IPS-18a (cell line): ENCODE data around the gene PPP1R12B.

Experiments used
- H3K27ac ChIP-seq: one replicate; pipeline ENCODE4 v1.5.1; 2013; ENCODE audit warnings: low read length
- H3K27me3 ChIP-seq: one replicate; pipeline ENCODE4 v1.6.1; 2013; ENCODE audit warnings: mild to moderate bottlenecking, low read length; ENCODE audit not compliant: control insufficient read depth, insufficient read depth
- H3K36me3 ChIP-seq: one replicate; pipeline ENCODE4 v1.6.1; 2013; ENCODE audit warnings: low read depth, low read length; ENCODE audit not compliant: control insufficient read depth
- H3K4me1 ChIP-seq: one replicate; pipeline ENCODE4 v1.6.1; 2013; ENCODE audit warnings: low read depth, low read length; ENCODE audit not compliant: control insufficient read depth
- H3K4me3 ChIP-seq: one replicate; pipeline ENCODE4 v1.5.1; 2013; ENCODE audit warnings: low read length
- H3K9ac ChIP-seq: one replicate; pipeline ENCODE4 v1.6.1; 2013; ENCODE audit warnings: mild to moderate bottlenecking, low read length, moderate library complexity
- H3K9me3 ChIP-seq: one replicate; pipeline ENCODE4 v1.6.1; 2013; ENCODE audit warnings: low read depth, low read length; ENCODE audit not compliant: control insufficient read depth

PPP1R12B gene

DNA sequence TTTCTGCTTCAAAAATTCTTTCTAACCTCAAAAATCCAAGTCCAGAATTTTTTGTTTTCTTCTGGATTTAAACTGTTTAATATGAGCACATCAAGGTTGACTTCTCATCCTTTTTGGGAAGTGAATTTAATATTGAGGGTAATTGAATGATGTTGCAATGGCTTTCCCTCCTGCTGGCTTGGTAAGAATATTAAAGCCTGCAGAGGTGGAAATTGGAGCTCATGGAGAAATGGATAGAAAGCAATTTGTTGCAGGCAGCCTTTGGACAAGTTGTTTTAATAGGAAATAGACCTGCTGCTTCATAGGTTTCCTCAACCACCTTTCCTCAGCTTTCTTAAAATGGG lies 237.1 kb downstream of the PPP1R12B start:
- Histone ChIP-seq H3K27ac (no peak overlapping the region), H3K4me3 (no peak overlapping the region), H3K36me3 (no peaks in the 10 kb centered on the region), H3K27me3 (no peaks in the 10 kb centered on the region), H3K9ac (no peak overlapping the region), H3K9me3 (no peaks in the 10 kb centered on the region), H3K4me1 (no peaks in the 10 kb centered on the region)

DNA sequence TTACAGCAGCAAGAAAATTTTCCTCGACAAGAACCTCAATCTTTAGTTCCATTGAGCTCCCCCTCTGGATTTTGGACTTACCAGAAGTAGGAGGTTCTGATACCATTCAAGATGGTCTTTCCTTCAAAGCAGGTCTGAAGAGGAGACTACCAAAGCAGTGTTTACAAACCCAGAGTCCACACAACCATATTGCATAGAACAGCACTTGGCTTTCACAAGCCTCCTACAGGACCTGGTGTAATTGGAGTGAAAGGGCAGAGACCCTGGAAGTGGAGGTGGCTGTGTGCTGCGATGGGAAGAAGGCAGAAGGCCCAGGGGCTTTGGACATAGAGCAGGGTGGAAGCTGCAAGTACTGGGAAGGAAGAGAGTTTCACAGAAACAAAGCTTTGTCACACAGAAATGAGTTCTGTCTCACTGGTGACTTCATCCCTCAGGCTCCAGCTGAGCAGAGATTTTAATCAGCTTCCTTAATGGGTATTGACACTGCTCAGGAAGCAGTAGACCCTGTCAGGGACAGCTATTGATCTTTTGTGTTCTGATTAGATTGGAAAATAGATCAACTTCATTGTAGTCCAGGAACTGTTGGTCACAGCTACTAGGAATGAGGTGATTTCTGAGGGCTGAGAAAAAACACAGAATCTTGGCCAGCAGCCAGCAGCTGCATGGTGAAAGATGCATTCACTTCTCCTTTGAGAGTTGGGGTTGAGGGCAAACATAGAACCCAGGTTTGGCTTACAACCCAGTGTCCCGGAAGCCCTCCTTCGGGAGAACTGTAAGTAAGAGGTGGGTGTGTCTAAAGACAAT lies 237.7 kb downstream of the PPP1R12B start:
- Histone ChIP-seq H3K9me3 (no peaks in the 10 kb centered on the region), H3K27ac (no peak overlapping the region), H3K9ac (no peak overlapping the region), H3K36me3 (no peaks in the 10 kb centered on the region), H3K4me1 (no peaks in the 10 kb centered on the region), H3K27me3 (no peaks in the 10 kb centered on the region), H3K4me3 (no peak overlapping the region)

DNA sequence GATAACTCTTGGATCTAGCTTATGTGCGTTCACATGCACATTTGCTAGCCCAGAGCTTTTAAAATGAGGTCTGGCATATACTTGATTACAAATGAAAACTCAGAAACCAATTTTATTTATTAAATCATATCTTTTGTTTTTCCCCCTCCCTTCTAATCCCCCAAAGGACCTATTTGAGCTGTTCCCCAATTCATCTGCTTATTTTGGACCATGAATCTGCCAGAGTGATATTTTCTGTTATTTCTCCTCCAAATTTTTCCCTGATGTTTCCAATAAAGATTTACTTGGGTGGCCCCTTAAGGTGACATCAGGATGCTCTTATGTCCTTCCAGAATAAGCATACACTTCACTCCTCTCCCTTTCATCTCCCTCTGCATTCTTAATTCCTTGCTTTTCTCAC lies 238.4 kb downstream of the PPP1R12B start:
- Histone ChIP-seq H3K4me1 (no peaks in the 10 kb centered on the region), H3K9me3 (no peaks in the 10 kb centered on the region), H3K4me3 (no peak overlapping the region), H3K36me3 (no peaks in the 10 kb centered on the region), H3K27ac (no peak overlapping the region), H3K27me3 (no peaks in the 10 kb centered on the region), H3K9ac (no peak overlapping the region)

DNA sequence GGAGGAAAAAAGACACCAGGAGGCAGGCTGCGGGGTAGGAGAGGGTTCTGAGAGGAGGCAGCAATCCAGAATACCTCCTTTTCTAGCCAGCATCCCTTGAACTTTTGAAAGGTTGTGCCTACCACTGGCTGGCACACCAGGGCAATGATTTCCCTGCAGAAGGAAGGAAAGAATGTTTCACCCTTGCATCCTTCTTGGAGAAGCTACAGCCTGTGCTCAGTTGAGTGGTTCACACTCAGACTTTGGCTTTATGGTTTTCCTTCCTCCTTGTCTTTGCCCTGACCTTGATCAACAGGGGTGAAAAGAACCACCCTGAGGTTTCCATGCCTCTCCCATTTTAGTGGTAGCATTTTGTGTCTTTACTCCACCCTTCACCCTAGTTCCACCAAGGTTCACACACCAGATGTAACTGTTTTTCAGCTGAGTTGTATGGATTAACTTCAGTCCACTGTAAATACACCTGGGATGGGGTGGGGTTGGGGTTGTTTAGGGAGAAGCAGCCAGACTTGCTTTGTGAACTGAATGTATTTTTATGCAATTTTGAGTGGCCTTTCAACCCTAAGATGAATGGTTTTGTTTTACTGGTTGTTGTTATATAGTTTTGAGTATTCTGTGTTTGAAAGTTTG lies 239.5 kb downstream of the PPP1R12B start:
- H3K9ac ChIP-seq = no peak overlapping the region
- no peaks in the 10 kb centered on the region for H3K36me3 ChIP-seq
- no peaks in the 10 kb centered on the region for H3K27me3 ChIP-seq
- H3K4me3 ChIP-seq = no peak overlapping the region
- H3K4me1 ChIP-seq = no peaks in the 10 kb centered on the region
- no peaks in the 10 kb centered on the region for H3K9me3 ChIP-seq
- no peak overlapping the region for H3K27ac ChIP-seq

DNA sequence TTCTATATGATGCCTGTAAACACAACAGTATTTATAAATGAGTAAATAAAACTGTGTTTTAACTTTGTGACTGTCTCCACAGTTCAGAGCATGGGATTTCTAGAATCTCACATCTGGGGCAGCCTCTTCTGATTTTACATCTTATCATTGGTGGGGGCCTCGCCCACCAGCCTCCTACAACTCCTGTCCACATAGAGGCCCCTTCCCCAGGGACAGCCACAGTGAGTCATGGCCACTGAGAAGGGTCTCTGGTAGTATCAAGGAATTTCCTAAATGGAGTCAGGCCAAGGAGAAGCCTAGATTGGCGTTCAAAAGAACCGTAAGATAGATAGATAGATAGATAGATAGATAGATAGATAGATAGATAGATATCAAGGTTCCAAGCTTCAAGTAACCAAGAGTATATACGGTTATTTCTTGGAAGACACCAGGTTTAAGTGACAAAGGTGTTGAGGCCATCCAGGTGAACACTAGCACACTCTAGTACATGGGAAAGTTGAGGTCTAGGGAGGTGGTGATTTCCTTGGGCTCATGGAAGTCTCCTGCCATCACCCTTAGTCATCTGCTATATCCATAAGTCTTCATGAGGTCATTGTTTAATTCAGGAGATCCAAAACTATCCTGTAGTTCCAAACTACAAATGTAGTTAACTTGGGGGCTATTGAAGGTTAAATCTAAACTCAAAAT lies 240.1 kb downstream of the PPP1R12B start:
- H3K27me3 ChIP-seq = no peaks in the 10 kb centered on the region
- no peak overlapping the region for H3K4me3 ChIP-seq
- no peak overlapping the region for H3K9ac ChIP-seq
- no peak overlapping the region for H3K27ac ChIP-seq
- no peaks in the 10 kb centered on the region for H3K36me3 ChIP-seq
- no peaks in the 10 kb centered on the region for H3K4me1 ChIP-seq
- no peaks in the 10 kb centered on the region for H3K9me3 ChIP-seq

DNA sequence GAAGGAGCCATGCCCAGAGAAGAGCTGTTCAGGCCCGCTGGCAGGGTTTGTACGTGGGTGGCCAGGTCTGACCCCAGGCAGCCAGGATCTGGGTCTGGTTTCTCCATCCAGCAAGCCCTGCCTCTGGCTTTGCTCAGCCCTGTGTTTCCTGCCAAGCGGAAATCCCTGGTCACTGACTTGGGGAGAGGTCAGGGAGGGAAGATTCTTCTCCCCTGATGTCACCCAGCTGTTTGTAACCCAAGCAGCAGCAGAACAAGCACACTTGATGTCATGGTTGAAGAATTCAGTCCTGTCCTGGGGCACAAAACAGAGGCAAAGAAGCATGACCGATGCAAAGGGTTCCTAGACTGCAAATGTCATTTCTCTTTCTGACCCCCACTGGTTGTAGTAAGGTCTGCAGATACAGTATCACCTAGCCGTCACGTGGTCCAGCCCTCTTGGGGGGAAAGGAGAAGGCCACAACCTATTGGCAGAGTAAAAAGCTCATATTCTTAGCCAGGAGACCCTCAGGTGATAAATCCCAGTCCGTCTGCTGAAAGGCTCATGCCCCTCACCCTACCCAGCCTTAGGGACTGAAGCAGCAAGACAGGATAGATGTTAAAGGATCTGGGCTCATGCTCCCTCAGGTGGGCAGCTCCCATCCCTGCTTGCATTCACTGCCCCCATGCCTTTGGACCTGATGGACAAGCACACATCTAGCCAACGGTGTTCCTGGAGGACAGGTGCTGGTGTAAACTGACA lies 240.9 kb downstream of the PPP1R12B start:
- no peaks in the 10 kb centered on the region for H3K4me1 ChIP-seq
- no peaks in the 10 kb centered on the region for H3K36me3 ChIP-seq
- H3K9ac ChIP-seq = no peak overlapping the region
- no peaks in the 10 kb centered on the region for H3K27me3 ChIP-seq
- H3K9me3 ChIP-seq = no peaks in the 10 kb centered on the region
- H3K4me3 ChIP-seq = no peak overlapping the region
- no peak overlapping the region for H3K27ac ChIP-seq

DNA sequence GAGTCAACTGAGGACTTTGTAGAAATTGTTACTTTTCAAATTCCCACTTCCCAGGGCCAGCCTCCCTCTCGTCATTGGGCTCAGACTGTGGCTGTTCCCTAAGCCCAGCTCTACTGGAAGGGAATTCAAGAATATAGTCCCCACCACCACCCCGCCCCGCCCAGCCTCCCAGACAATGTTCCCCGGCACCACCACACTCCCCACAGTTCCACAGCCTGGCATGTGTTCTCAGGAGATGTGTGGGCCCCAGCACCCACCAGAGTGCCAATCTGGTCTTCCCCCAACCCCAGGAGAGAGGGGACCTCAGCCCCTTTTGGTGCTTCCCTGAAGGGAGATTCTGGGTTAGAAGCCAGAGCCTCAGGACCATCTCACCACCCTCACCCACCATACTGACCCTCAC lies 241.6 kb downstream of the PPP1R12B start:
- H3K4me3 ChIP-seq = no peak overlapping the region
- H3K27me3 ChIP-seq = no peaks in the 10 kb centered on the region
- no peaks in the 10 kb centered on the region for H3K4me1 ChIP-seq
- no peak overlapping the region for H3K9ac ChIP-seq
- H3K9me3 ChIP-seq = no peaks in the 10 kb centered on the region
- H3K27ac ChIP-seq = no peak overlapping the region
- no peaks in the 10 kb centered on the region for H3K36me3 ChIP-seq

DNA sequence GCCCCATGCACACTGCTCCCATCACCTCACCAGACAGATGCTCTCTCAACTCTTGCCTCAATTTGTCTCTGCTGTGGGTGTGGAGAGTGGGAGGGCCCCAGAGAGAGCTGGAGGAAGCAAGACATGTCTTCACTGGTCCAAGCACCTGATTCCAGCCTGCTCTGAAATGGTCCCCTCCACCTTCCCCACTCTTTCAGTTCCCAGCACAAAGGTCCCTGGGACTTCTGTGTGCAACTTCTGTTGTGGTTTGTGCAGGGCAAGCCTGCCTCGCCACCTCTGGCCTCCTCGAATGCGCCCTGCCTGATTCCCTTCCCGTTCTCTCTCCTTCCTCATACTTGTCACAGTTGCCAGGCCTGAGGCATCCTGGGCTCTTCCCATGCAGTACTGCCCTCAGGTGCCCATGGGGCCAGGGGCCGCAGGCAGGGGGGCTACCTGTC lies 242.5 kb downstream of the PPP1R12B start:
- Histone ChIP-seq H3K4me1 (no peaks in the 10 kb centered on the region), H3K36me3 (no peaks in the 10 kb centered on the region), H3K4me3 (no peak overlapping the region), H3K27me3 (no peaks in the 10 kb centered on the region), H3K9me3 (no peaks in the 10 kb centered on the region), H3K9ac (no peak overlapping the region), H3K27ac (no peak overlapping the region)

DNA sequence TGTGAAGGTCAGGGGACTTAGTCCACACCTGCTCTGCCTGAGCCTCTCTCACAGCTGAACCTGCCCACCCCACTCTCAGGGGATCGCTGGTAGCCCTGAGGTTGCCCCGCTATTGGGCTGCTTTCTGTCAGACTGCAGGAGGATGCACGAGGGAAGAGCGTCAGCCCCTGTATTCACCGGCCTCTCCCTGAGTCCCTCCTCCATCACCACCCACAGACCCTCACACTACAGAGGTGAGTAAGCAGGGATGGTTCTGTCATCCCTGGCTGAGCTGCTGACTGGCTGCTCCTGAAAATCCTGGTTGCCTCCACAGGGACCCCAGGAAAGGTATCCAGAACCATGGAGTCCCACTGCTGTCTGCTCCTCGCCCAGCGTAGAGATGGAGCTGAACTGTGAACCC lies 243.0 kb downstream of the PPP1R12B start:
- H3K9ac ChIP-seq = no peak overlapping the region
- no peaks in the 10 kb centered on the region for H3K4me1 ChIP-seq

DNA sequence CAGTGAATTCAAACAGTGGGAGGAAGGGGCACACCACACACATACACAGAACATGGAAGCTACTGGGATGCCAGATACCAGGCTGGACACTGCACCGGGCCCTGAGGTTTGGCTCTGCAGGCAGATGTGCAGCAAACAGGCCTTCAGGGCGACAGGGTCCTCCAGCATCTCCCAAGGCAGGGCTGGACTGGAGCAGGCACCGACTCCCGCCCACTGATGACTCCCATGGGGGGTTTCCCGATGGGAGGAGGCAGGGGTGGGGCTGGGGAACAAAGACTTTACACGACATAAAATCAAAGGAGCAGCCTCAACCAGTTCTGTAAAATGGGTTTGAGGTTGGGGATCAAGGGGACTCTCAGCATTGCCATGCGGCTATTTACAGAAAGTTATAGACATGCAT lies 243.6 kb downstream of the PPP1R12B start:
- no peak overlapping the region for H3K27ac ChIP-seq
- H3K4me3 ChIP-seq = no peak overlapping the region
- H3K36me3 ChIP-seq = no peaks in the 10 kb centered on the region
- no peak overlapping the region for H3K9ac ChIP-seq
- H3K27me3 ChIP-seq = no peaks in the 10 kb centered on the region
- no peaks in the 10 kb centered on the region for H3K9me3 ChIP-seq
- H3K4me1 ChIP-seq = no peaks in the 10 kb centered on the region

More for the DNA sequence above, 243.0 kb downstream of the PPP1R12B start:
- H3K4me3 ChIP-seq = no peak overlapping the region
- H3K36me3 ChIP-seq = no peaks in the 10 kb centered on the region
- no peaks in the 10 kb centered on the region for H3K27me3 ChIP-seq
- H3K9me3 ChIP-seq = no peaks in the 10 kb centered on the region
- H3K27ac ChIP-seq = no peak overlapping the region

DNA sequence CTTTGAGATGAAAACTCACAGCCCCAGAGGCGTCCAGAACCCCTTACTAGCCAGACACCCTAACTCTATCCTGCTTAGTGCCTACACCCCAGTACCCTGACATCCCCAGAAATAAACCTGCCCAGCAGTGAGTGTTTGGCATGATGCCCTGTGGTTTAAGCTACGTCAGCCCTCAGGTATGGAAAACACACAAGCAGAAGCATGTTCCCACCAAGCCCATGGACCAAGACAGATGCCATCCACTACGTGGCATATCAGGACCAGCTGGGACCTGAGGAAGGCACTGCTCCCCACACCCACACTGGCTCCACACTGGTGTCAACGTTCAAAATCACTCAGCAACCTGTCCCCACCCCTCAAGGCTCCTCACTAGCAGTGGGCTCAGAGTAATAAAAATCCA lies 245.3 kb downstream of the PPP1R12B start:
- H3K9me3 ChIP-seq = no peaks in the 10 kb centered on the region
- H3K27ac ChIP-seq = no peak overlapping the region

More for the DNA sequence above, 245.3 kb downstream of the PPP1R12B start:
- no peaks in the 10 kb centered on the region for H3K27me3 ChIP-seq
- H3K4me1 ChIP-seq = no peaks in the 10 kb centered on the region
- H3K4me3 ChIP-seq = no peak overlapping the region
- H3K36me3 ChIP-seq = no peaks in the 10 kb centered on the region
- no peak overlapping the region for H3K9ac ChIP-seq
